SK-N-MC (cell line): ENCODE data around the gene GPR55.

Source experiments
- DNase-seq: peaks from one replicate; pipeline ENCODE4 v3.0.0-alpha.2; 2011; ENCODE audit warnings: low read depth, low spot score
- H3K27ac ChIP-seq: fragments of 200-600 bp; sonication (generic); 2 replicates; pipeline ENCODE4 v1.5.1; 2016; ENCODE audit warnings: mixed run types
- H3K36me3 ChIP-seq: fragments of 200-600 bp; sonication (generic); 2 replicates; pipeline ENCODE4 v1.6.1; 2017; ENCODE audit warnings: antibody characterized with exemption, low read length, mixed read lengths; ENCODE audit not compliant: insufficient read depth
- H3K4me3 ChIP-seq: fragments of 200-600 bp; sonication (generic); 2 replicates; pipeline ENCODE4 v1.5.1; 2016
- H3K9ac ChIP-seq: fragments of 200-600 bp; sonication (generic); 2 replicates; pipeline ENCODE4 v1.8.0; 2017; ENCODE audit warnings: mixed run types, mixed read lengths; ENCODE audit not compliant: insufficient read length
- H3K9me3 ChIP-seq: fragments of 200-600 bp; sonication (generic); 2 replicates; pipeline ENCODE4 v1.6.1; 2017; ENCODE audit warnings: low read depth, mild to moderate bottlenecking, antibody characterized with exemption, low read length, moderate library complexity, mixed read lengths
- EZH2 ChIP-seq: fragments of 200-600 bp; sonication (generic); IDR thresholded peaks from one replicate; pipeline ENCODE4 v1.6.1; 2017; ENCODE audit warnings: antibody characterized with exemption
- FOXP2 ChIP-seq: optimal IDR thresholded peaks from 2 replicates; pipeline ENCODE3; 2011; ENCODE audit warnings: mild to moderate bottlenecking, moderate library complexity; ENCODE audit not compliant: insufficient read depth; ENCODE audit errors: extremely low read length, control extremely low read depth
- POLR2AphosphoS5 ChIP-seq: IDR thresholded peaks from 2 replicates; pipeline ENCODE4 v1.6.1; 2012; ENCODE audit warnings: mild to moderate bottlenecking, low read depth, low read length, borderline replicate concordance

The GPR55 gene

DNA sequence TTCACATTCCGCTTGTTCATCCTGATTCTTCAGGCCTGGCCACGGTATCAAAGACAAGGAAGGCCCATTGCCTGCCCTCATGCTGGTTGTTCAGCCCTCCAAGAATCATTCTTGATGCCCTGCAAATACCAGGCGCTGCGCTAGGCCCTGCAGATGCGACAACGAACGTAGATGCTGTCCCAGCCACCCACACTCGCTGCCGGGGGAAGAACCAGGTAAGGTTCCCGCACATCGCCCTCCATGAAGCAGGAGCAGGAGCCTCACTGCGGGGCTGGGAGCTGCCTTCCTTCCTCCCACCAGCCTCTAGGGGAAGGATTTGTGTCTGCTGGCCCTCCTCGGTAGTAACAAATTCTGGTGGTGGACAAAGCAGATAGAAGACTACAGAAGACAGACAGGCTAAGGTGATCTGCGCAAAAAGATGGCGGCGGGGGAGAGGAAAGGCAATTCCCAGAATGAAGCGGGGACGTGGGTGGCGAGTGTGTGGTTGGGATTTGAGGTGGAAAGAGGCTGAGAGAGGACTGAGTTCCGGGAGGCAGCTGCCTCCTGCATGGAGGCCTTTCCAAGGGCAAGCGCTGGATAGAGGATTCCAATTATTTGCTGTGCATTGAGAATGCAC lies 19.8 kb upstream of the GPR55 start:
- DNase-seq: no peak
- Histone ChIP-seq H3K4me3 (no peak overlapping the region), H3K9ac (no peak overlapping the region)

DNA sequence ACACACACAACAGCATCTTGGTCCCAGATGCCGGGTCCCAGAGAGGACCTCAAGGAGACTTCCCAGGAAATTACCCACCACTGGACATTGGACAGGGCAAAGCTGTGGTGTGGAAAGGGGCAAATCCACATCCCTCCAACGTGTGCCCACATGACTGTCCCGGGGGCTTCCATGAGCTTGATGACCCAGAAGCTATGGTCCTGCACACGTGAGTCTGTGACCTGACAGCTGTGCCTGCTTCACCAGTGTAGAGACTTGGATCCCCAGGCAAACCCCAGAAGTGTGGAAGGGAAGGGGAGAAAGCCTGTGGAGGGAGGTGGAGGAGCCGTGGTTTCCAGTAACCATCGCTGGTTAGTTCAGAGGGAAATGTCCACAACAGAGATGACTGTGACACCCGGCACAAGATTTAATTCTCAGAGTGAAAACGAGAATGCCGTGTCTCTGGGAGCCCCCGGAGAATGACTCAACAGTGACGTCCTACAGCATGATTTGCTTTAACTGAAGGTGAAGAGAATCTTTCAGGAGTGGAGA lies 19.1 kb upstream of the GPR55 start:
- no peak overlapping the region for H3K9ac ChIP-seq
- TF ChIP-seq POLR2AphosphoS5: no peak
- no peak for TF ChIP-seq EZH2
- H3K4me3 ChIP-seq: no peak overlapping the region
- no peak overlapping the region for H3K27ac ChIP-seq
- H3K36me3 ChIP-seq: no peaks in the 10 kb centered on the region
- DNase-seq: no peak
- H3K9me3 ChIP-seq: no peaks in the 10 kb centered on the region

More for the DNA sequence above, 19.8 kb upstream of the GPR55 start:
- H3K36me3 ChIP-seq: no peaks in the 10 kb centered on the region
- TF ChIP-seq POLR2AphosphoS5: no peak
- TF ChIP-seq FOXP2: no peak
- no peak for TF ChIP-seq EZH2
- no peak overlapping the region for H3K27ac ChIP-seq
- no peaks in the 10 kb centered on the region for H3K9me3 ChIP-seq

DNA sequence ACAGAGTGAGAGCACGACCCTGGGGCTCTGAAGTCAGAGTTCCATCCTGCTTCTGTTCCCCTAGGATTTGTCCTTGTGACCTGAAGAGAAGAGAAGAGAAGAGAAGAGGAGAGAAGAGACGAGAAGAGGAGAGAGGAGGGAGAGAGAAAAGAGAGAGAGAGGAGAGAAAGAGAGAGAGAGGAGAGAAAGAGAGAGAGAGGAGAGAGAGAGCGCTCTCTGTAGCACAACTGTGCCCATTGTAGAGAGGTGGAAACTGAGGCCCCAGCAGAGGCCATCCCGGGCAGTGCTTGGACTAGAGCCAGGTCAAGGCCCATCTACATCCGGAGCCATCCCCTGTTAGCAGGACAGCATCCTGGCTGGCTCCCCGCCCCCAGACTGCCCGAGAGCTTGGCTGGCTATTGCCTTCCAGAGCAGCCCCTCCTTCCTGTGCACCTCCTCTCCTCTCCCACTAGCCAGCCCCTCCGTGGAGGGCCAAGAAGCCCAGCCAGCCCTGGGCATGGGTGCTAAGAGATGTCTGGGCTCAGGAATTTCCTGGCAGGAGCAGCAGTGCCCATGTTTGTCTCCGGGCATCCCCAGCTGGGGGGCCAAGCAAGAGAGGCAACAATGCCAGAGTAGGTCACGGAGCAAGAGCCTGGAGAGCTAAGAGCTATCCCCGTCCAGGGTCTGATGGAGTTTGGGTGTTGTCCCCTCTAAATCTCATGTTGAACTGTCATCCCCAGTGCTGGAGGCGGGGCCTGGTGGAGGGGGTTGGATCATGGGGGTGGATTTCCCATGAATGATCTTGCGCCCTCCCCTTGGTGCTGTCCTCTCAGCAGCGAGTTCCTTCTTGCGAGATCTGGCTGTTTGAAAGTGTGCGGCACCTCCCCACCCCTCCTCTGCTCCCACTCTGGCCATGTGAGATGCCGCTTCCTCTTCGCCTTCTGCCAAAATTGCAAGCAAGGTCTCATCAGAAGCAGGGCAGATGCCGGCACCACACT lies 18.2 kb upstream of the GPR55 start:
- H3K9ac ChIP-seq: no peak overlapping the region
- TF ChIP-seq EZH2 (no peak), FOXP2 (no peak), POLR2AphosphoS5 (no peak)
- H3K27ac ChIP-seq: no peak overlapping the region
- H3K9me3 ChIP-seq: no peaks in the 10 kb centered on the region
- no peak for DNase-seq
- no peak overlapping the region for H3K4me3 ChIP-seq
- H3K36me3 ChIP-seq: no peaks in the 10 kb centered on the region

DNA sequence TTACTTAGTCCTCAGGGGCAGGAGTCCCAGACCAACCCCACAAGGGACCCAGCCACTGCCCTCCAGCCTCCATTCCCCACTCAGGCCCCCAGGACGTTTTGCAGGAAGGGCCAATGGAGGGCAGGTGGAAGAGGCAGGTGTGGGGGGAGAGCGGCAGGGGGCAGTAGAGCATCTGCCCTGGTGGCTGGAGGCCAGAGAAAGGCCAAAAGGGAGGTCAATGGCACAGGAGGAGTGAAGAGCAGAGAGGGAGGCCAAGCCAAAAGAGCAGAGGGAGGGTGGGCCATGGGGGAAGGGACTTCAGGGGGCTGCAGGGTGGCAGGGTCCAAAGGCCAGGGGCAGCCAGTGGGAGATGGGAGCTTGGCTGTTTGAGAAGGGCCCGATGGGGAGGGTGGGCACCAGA lies 17.3 kb upstream of the GPR55 start:
- H3K9me3 ChIP-seq: no peaks in the 10 kb centered on the region
- no peak overlapping the region for H3K9ac ChIP-seq
- H3K36me3 ChIP-seq: no peaks in the 10 kb centered on the region
- no peak for TF ChIP-seq EZH2
- no peak for TF ChIP-seq POLR2AphosphoS5
- TF ChIP-seq FOXP2: no peak
- DNase-seq: no peak
- H3K4me3 ChIP-seq: no peak overlapping the region
- no peak overlapping the region for H3K27ac ChIP-seq

DNA sequence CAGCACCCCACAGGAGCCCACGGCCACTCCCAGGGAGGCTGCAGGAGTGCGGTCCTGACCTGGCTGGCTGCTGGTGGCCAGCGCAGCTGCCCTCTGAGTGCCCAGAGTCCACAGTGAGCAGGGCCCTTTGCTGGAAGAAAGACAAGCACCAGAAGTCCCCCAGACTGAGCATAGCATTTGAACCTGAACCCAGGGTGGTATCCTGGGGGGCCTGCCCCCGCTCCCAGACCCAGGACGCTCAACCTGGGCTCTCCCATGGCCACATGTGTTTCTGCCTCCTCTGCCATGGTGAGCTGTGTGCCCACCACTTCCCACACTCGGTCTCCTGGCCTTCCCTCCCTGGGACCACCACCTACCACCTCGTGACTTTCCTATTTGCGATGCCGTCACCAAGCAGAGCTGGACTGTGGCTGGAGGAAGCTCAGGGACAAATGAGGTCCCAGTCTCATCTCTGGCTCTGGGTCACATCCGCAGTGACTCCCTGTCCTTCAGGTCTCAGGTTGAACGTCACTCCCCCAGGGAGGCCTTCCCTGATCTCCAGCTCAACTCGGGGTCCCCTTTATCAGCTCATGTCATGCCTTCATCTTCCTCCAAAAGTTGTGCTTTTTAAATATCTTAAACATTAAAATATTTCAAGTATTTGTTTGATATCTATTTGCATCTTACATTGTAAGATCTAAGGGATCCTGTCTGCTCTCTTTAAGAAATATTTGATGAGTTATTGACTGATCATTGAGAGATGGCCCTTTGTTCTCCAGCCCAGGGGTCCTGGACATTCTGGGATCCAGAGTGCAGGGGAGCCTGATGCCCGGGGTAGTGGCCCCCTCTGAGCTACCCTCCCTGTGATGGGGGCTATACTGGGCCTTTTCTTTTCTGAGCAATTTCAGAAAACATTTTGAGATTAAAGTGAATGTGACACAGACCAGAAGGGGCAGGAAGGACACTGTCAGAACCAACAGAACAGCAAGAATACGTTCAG lies 16.4 kb upstream of the GPR55 start:
- no peak for DNase-seq
- Histone ChIP-seq H3K36me3 (no peaks in the 10 kb centered on the region), H3K27ac (no peak overlapping the region), H3K9ac (no peak overlapping the region), H3K4me3 (no peak overlapping the region), H3K9me3 (no peaks in the 10 kb centered on the region)
- TF ChIP-seq EZH2 (no peak), FOXP2 (no peak), POLR2AphosphoS5 (no peak)

DNA sequence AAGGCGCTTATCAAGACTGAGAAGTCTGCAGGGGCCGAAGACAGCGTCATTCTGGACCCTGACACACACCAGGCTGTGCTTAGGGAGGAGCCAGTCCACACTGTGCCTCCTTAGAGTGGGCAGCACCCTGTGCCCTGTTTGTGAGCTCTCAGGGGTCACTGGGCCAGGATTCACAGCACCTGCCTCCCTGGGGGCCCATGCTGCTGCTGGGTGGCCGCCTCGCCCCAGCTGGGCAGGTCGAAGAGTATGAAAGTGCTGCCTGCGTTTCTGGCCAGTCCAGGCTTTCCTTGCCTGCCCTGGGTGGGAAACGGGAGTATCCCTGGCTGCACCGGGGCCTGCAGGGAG lies 15.4 kb upstream of the GPR55 start:
- Histone ChIP-seq H3K9me3 (no peaks in the 10 kb centered on the region), H3K36me3 (no peaks in the 10 kb centered on the region), H3K27ac (no peak overlapping the region), H3K9ac (no peak overlapping the region), H3K4me3 (no peak overlapping the region)
- no peak for DNase-seq
- TF ChIP-seq FOXP2 (no peak), POLR2AphosphoS5 (no peak), EZH2 (no peak)

DNA sequence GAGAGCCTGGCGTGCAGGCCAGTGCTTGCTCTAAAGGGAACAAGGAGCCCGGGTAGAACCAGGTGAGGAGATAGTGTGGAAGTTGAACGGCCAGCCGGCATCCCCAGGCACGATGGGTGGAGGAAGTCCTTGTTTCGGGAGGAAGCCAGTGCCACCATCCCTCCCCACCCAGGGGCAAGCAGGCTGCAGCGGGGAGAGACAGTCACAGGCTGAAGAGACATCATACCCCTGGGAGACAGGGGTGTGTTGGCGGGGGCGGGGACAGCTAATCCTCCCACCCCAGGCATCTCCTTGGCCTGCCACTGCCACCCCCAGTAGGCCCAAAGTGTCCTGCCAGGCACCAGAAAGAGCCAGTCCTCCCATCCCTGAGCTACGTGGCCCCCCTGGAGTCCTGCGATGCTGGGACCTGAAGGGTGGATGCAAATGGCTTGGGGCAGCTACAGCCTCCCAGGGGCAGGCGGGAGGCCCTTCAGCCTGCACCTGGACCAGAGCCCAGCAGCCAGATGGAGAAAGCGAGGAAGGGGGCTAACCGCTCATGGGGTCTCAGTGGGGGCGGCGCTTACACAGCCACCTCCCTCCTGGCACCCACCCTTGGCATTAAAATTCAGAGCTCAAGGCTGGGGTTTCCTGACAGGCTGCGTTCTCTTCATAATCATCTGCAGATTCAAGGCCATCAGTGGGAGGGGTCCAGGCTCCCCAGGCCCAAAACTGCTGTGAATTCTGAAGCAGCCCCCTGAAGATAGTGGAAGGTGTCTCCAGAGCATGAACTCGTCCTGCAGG lies 14.8 kb upstream of the GPR55 start:
- no peak for DNase-seq
- H3K36me3 ChIP-seq: no peaks in the 10 kb centered on the region
- H3K9me3 ChIP-seq: no peaks in the 10 kb centered on the region
- TF ChIP-seq FOXP2: no peak
- no peak for TF ChIP-seq EZH2
- TF ChIP-seq POLR2AphosphoS5: no peak
- H3K9ac ChIP-seq: no peak overlapping the region
- no peak overlapping the region for H3K27ac ChIP-seq
- H3K4me3 ChIP-seq: no peak overlapping the region
